ENCODE data around the gene SKA2. TPM values are rescaled to one million over a fixed set of nuclear protein-coding genes. Genes with fewer than 3 reads are reported as not detected.

Gene SKA2
- total and polyA plus RNA-seq, 2 of the 8 experiments (the other 6 are each of a cell fraction or from before 2014, with no cell fraction given) = 15.6 to 95.8 TPM

DNA sequence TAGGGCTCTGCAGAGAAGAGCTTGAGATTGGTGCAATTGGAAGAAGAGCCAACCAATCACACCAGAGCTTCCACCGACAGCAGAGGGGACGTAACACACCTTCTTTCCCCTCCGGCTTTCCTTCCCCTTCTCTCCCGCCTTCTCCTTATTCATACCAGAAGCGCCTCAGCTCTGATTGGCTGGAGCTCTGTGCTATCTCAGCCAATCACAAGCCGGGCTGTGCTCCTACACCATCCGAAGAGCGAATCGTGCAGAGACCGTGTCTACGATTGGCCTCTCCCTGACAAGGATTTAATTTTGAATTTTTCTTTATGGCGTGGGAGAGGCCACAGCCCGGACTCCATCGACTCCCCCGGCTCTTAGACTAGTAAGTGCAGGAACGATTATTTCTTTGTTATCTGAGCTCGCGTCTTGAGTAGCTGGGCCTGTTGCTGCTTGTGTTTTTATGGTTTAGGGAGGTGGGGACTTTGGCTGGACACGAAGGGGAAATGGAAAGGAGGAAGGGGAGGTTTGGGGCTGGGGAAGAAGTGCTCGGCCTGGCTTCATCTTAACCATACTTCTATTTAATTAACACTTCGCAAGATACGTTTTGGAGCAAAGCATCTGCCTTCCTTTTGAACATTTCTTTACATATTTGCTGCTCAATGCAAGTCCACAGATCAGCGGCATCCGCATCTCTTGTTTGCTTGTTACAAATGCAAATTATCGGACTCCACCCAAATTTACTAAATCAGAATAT lies 622 bp upstream of the SKA2 start, which contains the start of gene PRR11:
Gene PRR11, plus strand, starts transcription at position 308 of the 739 bp plus-strand sequence. CDS start 14,007 bp downstream, outside the sequence.
- H3K23me2 ChIP-seq (ENCODE audit: low read depth, low read length) = peaks cover 9% of the 10 kb centered on the region
- H2BK15ac ChIP-seq (ENCODE audit: low read length) = 0 out of 2 replicates have a peak within 1 kb of the TSS, but pooled peaks have one; percentile 25
- H3K27me3 ChIP-seq (replicated peaks in 1 of 4; ENCODE audit: control insufficient read depth in 3 of 4, extremely low read depth in 1 of 4, insufficient read depth in 3 of 4, low read length in 3 of 4) = no peaks in the 10 kb centered on the region
- ChIA-PET POLR2A (ENCODE audit: partially characterized antibody) (interaction anchor here (0.6 to 2.8 kb wide), 17 partner anchors 8 to 638 kb away, joined by 3 to 32 read pairs (median 5); partner anchors contain the start of genes CLTC, SMG8 and TRIM37), CTCF (ENCODE audit: partially characterized antibody) (interaction anchor here (0.9 to 2.2 kb wide), 5 partner anchors 8 to 383 kb away, joined by 3 to 9 read pairs (median 3); no protein-coding TSS in a partner anchor)
- peak within 1 kb of the TSS; percentile 79 to 92 for H3K4me2 ChIP-seq (ENCODE audit: insufficient read depth in 1 of 2, low read depth in 2 of 2, low read length in 2 of 2)
- peak within 1 kb of the TSS; percentile 97 for H4K5ac ChIP-seq (ENCODE audit: insufficient read length, low read depth, low read length)
- FAIRE-seq (peak; percentile 95), DNase-seq (ENCODE audit: low read depth in 1 of 2, low spot score in 2 of 2) (peak in 1 of 2 experiments; percentile 80)
- H2BK120ac ChIP-seq (replicated peaks; ENCODE audit: low read depth, low read length) = no peak within 1 kb of the TSS
- no peak within 1 kb of the TSS for H3K23ac ChIP-seq (ENCODE audit: insufficient read length)
- H2BK12ac ChIP-seq (ENCODE audit: low read depth, low read length) = peak within 1 kb of the TSS; percentile 95; the same call in 1 of the 2 replicates
- H4K20me1 ChIP-seq (replicated peaks in 1 of 2; ENCODE audit: control insufficient read depth in 1 of 2, insufficient read depth in 2 of 2, low read length in 2 of 2) = peaks cover 0 to 3% of the 10 kb centered on the region in 2 experiments
- H3K27ac ChIP-seq (ENCODE audit: low read depth, low read length) = peak within 1 kb of the TSS; percentile 92
- H2AK5ac ChIP-seq (ENCODE audit: low read depth, low read length) = peak within 1 kb of the TSS; percentile 98; the same call in 1 of the 2 replicates
- peak within 1 kb of the TSS; percentile 99 for H3K18ac ChIP-seq (ENCODE audit: extremely low read depth, low read length)
- peak within 1 kb of the TSS; percentile 90 to 96 (median 94) for H3K4me3 ChIP-seq (ENCODE audit: extremely low read depth in 1 of 4, insufficient read depth in 2 of 4, low read depth in 3 of 4, low read length in 4 of 4)
- H3K14ac ChIP-seq (ENCODE audit: insufficient read length) = peak within 1 kb of the TSS; percentile 74
- H3K4me1 ChIP-seq (replicated peaks in 1 of 4; ENCODE audit: control insufficient read depth in 3 of 4, insufficient read depth in 4 of 4, low read length in 3 of 4) = peaks cover 0 to 8% (median 3%) of the 10 kb centered on the region in 4 experiments; a peak in 4 of 7 replicates
- no peak within 1 kb of the TSS; the same call in 1 of the 2 replicates for H2AFZ ChIP-seq (ENCODE audit: low read length)
- H3K9ac ChIP-seq (replicated peaks in 1 of 4; ENCODE audit: extremely low read depth in 1 of 4, low read depth in 3 of 4, low read length in 3 of 4) = peak within 1 kb of the TSS; percentile 91 to 99 (median 98)
- H2BK5ac ChIP-seq (ENCODE audit: low read depth, low read length) = peak within 1 kb of the TSS; percentile 99
- H2BK20ac ChIP-seq (ENCODE audit: low read length) = no peak within 1 kb of the TSS
- peak within 1 kb of the TSS; percentile 89 for H3K56ac ChIP-seq (replicated peaks; ENCODE audit: insufficient read length, low read depth, low read length)
- WGBS, 2 experiments (ENCODE audit: extremely low coverage in 1 of 2, insufficient coverage in 1 of 2, insufficient read length in 1 of 2, insufficient replicate concordance in 2 of 2, low coverage in 1 of 2, low lambda C conversion rate in 2 of 2, missing lambda C conversion rate in 1 of 2) = 3% methylated on average over 25 of the region's 25 CpGs; no CpG with 5 or more reads in 1 of the 2 experiments
- H4K8ac ChIP-seq (ENCODE audit: extremely low read depth, insufficient read depth, low read length) = peak within 1 kb of the TSS; percentile 93
- H3K9me3 ChIP-seq (ENCODE audit: insufficient read depth in 2 of 2, low read depth in 1 of 2, low read length in 1 of 2) = no peaks in the 10 kb centered on the region
- no peaks in the 10 kb centered on the region; a peak in 1 of 8 replicates for H3K36me3 ChIP-seq (ENCODE audit: control insufficient read depth in 2 of 4, insufficient read depth in 4 of 4, low read length in 3 of 4)
- peak within 1 kb of the TSS; percentile 81 for H3K4ac ChIP-seq (replicated peaks; ENCODE audit: insufficient read length, low read depth, low read length)
- no peak within 1 kb of the TSS for H4K91ac ChIP-seq (replicated peaks; ENCODE audit: insufficient read length, low read length)
- H3K79me2 ChIP-seq (ENCODE audit: control insufficient read depth in 1 of 2, insufficient read depth in 2 of 2, low read length in 2 of 2) = peaks cover 10 to 86% of the 10 kb centered on the region in 2 experiments
- H3K79me1 ChIP-seq (ENCODE audit: low read depth, low read length) = no peaks in the 10 kb centered on the region
- no peak for TF ChIP-seq SAP30 (IDR thresholded peaks at IDR 0.05; ENCODE audit: insufficient read depth, insufficient replicate concordance, low read length)
- no peak for TF ChIP-seq RAD21 (IDR thresholded peaks at IDR 0.05 in 1 of 2, conservative IDR thresholded peaks at IDR 0.05 in 1 of 2; ENCODE audit: low read depth in 2 of 2, low read length in 2 of 2)
- no peak for TF ChIP-seq TBP (IDR thresholded peaks at IDR 0.05; ENCODE audit: low read depth, low read length)
- TF ChIP-seq, protein P1, sequence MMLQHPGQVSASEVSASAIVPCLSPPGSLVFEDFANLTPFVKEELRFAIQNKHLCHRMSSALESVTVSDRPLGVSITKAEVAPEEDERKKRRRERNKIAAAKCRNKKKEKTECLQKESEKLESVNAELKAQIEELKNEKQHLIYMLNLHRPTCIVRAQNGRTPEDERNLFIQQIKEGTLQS (IDR thresholded peaks at IDR 0.05; ENCODE audit: insufficient read depth, low read depth, low read length) = no peak
- TF ChIP-seq EGR1 (IDR thresholded peaks at IDR 0.05; ENCODE audit: borderline replicate concordance, low read depth, low read length) = no peak
- TF ChIP-seq TCF12 (IDR thresholded peaks at IDR 0.05; ENCODE audit: low read depth, low read length) = no peak
- no peak for TF ChIP-seq CEBPB (IDR thresholded peaks at IDR 0.05; ENCODE audit: low read depth, low read length)
- TF ChIP-seq SUZ12 (IDR thresholded peaks at IDR 0.05; ENCODE audit: low read length) = no peak
- no peak for TF ChIP-seq RNF2 (IDR thresholded peaks at IDR 0.05; ENCODE audit: borderline replicate concordance, low read depth, low read length, missing control alignments, poor library complexity, severe bottlenecking)
- TF ChIP-seq MAFK (IDR thresholded peaks at IDR 0.05; ENCODE audit: low read depth, low read length) = no peak
